ENCODE measurements around the gene KL. TPM values are rescaled to one million over a fixed set of nuclear protein-coding genes. Genes with fewer than 3 reads are reported as not detected.

KL gene
- polyA plus RNA-seq, 2 of the 4 experiments (the other 2 are of a cell fraction): 0.01 TPM; not detected in 1

- ATAC-seq (no peak), FAIRE-seq (no peak), DNase-seq (ENCODE audit: low read depth in 1 of 2, low spot score in 1 of 2) (no peak)
- H3K4me2 ChIP-seq: no peak overlapping the region
- POLR2A ChIA-PET: no interaction called here
- H3K4me1 ChIP-seq: no peaks in the 10 kb centered on the region
- H3K27ac ChIP-seq: no peak overlapping the region
- H3K9me3 ChIP-seq: no peaks in the 10 kb centered on the region
- CTCF ChIA-PET: no interaction called here
- H3K4me3 ChIP-seq: no peak overlapping the region
- TF ChIP-seq EP300 (IDR thresholded peaks at IDR 0.05) (no peak), REST (IDR thresholded peaks at IDR 0.05) (no peak), KDM5A (IDR thresholded peaks at IDR 0.05) (no peak), ZFP36 (IDR thresholded peaks at IDR 0.05; ENCODE audit: borderline replicate concordance, partially characterized antibody) (no peak), FOXS1 (CRISPR knock-in tag; IDR thresholded peaks at IDR 0.05) (no peak), HEYL (CRISPR knock-in tag; IDR thresholded peaks at IDR 0.05) (no peak), EHMT2 (IDR thresholded peaks at IDR 0.05; ENCODE audit: low read depth) (no peak), SMC3 (IDR thresholded peaks at IDR 0.05) (no peak), ZSCAN20 (CRISPR knock-in tag; IDR thresholded peaks at IDR 0.05) (no peak), CHD4 (IDR thresholded peaks at IDR 0.05; ENCODE audit: borderline replicate concordance) (no peak), NFE2L2 (conservative IDR thresholded peaks at IDR 0.05; ENCODE audit: low read length) (no peak), E2F6 (IDR thresholded peaks at IDR 0.05; ENCODE audit: borderline replicate concordance, low read depth) (no peak), RARB (CRISPR knock-in tag; IDR thresholded peaks at IDR 0.05) (no peak), BCL3 (IDR thresholded peaks at IDR 0.05) (no peak), JUNB (IDR thresholded peaks at IDR 0.05) (no peak), JUN (IDR thresholded peaks at IDR 0.05) (no peak), HOXA7 (CRISPR knock-in tag; IDR thresholded peaks at IDR 0.05) (no peak), HOXB13 (CRISPR knock-in tag; IDR thresholded peaks at IDR 0.05; ENCODE audit: low read depth) (no peak), RAD21 (conservative IDR thresholded peaks at IDR 0.05 in 1 of 2, IDR thresholded peaks at IDR 0.05 in 1 of 2) (no peak), SREBF2 (IDR thresholded peaks at IDR 0.05) (no peak)
- 47% methylated on average over 2 of the region's 2 CpGs for WGBS (ENCODE audit: missing lambda C conversion rate)
Measured at GRCh38 chr13:32997399-32997798, 18.8 kb upstream of the KL start.

- no peak for TF ChIP-seq MAFK (IDR thresholded peaks at IDR 0.05; ENCODE audit: partially characterized antibody)
- TF ChIP-seq CEBPB (IDR thresholded peaks at IDR 0.05): no peak
- TF ChIP-seq ZFP36 (IDR thresholded peaks at IDR 0.05; ENCODE audit: borderline replicate concordance, partially characterized antibody): no peak
- no peak for TF ChIP-seq KDM5A (IDR thresholded peaks at IDR 0.05)
- no peak for TF ChIP-seq NPAS2 (CRISPR knock-in tag; IDR thresholded peaks at IDR 0.05; ENCODE audit: borderline replicate concordance)
- no peak for TF ChIP-seq EP300 (IDR thresholded peaks at IDR 0.05)
- no peak for TF ChIP-seq EHMT2 (IDR thresholded peaks at IDR 0.05; ENCODE audit: low read depth)
- no peak for TF ChIP-seq HOXA7 (CRISPR knock-in tag; IDR thresholded peaks at IDR 0.05)
- TF ChIP-seq ZNF302 (CRISPR knock-in tag; IDR thresholded peaks at IDR 0.05): no peak
- TF ChIP-seq PHF8 (IDR thresholded peaks at IDR 0.05; ENCODE audit: borderline replicate concordance, low read depth): no peak
- no peak for TF ChIP-seq MAZ (IDR thresholded peaks at IDR 0.05; ENCODE audit: borderline replicate concordance, low read depth, low read length)
- TF ChIP-seq RNF2 (IDR thresholded peaks at IDR 0.05; ENCODE audit: borderline replicate concordance, low read depth): no peak
- TF ChIP-seq MAX (IDR thresholded peaks at IDR 0.05): no peak
- ChIA-PET POLR2A (no interaction called here), CTCF (no interaction called here)
- no peak for DNase-seq (ENCODE audit: low read depth in 1 of 2, low spot score in 1 of 2)
- Histone ChIP-seq H3K27ac (no peak overlapping the region), H3K4me3 (no peak overlapping the region), H3K4me2 (no peak overlapping the region), H3K9me3 (no peaks in the 10 kb centered on the region), H3K4me1 (no peaks in the 10 kb centered on the region)
- no peak for ATAC-seq
- WGBS (ENCODE audit: missing lambda C conversion rate): 60% methylated on average over 5 of the region's 5 CpGs
- no peak for FAIRE-seq
Measured at GRCh38 chr13:32998966-32999365, 17.3 kb upstream of the KL start.

Measured in A549 (cell line).